22Rv1 (cell line): ENCODE data around the gene RICTOR.

Experiments
- CTCF ChIP-seq: fragments of 450-650 bp; IDR thresholded peaks from 2 replicates; pipeline ENCODE4 v1.5.1; 2017; ENCODE audit warnings: mild to moderate bottlenecking
- ZFX ChIP-seq: fragments of 450-650 bp; IDR thresholded peaks from 2 replicates; pipeline ENCODE4 v1.6.1; 2017; ENCODE audit warnings: antibody characterized with exemption, borderline replicate concordance

- TF ChIP-seq CTCF (no peak), ZFX (no peak)
These were observed 6.1 kb downstream of the RICTOR start for GRCh38 chr5:39068099-39068498.
